HG03457 (cell line): Measurements from ENCODE around the gene FGD4.

Experiments
- ATAC-seq: cut with Tn5 transposase; IDR thresholded peaks from one replicate; pipeline ENCODE4 v1.9.1; 2021; ENCODE audit warnings: moderate number of reproducible peaks; ENCODE audit not compliant: unreplicated experiment

Gene FGD4

DNA sequence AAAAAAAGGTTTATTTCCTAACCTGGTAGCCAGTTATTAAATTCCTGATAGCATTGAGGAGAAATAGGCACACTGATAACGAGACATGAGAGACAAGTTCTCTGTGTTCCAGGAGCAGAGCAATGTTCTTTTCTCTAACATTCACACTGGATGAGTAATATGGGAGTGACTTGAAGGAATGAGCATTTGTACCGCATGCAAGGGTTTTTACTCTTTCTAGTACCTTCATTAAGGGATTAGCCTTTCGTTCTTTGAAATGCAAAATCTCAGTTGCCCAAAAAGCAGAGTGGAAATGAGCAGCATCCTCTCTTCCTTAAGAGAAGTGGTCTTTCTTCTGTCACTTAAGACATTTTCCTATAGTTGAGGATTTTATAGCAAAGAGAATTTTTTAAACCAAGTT lies 54.7 kb downstream of the FGD4 start:
- ATAC-seq, result no peak

DNA sequence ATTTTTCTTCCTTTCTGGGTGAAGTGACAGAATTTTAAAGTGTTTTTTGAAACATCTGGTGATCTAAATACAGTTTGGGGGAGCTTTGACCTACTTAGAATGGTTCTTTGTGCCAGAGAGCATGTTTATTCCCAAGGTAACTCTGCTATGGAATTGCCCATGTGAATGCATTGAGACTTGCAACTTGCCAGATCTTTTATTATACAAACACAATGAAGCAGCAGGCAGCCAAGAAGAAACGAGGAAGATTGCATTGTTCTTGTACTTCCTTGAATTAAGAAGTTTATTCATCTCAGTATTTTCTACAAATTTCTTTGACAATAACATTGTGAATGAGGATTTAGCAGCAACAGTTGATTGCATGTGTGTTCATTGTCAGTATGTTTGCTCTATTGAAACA lies 55.5 kb downstream of the FGD4 start:
- no peak for ATAC-seq

DNA sequence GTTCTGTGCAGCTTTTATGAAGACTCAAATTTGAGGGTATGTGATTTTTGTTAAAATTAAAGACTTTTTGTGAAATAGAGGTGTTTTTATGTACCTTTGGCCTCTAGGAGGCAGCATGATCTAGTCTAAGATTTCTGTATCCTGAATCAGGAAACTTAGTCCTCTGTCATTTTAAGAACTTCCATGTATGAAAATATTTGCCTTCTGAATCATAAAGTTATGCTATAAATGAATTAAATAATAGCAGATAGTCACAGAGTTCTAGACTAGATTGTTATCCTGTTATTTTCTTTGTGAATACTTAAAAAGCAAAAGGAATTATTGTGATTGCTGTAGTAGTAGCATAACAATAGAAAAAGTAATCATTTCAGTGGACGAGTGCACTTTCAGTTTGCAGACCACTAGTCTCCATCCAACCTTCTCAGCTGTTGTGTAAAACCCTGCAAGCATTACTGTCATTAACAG lies 56.3 kb downstream of the FGD4 start:
- ATAC-seq, result no peak

DNA sequence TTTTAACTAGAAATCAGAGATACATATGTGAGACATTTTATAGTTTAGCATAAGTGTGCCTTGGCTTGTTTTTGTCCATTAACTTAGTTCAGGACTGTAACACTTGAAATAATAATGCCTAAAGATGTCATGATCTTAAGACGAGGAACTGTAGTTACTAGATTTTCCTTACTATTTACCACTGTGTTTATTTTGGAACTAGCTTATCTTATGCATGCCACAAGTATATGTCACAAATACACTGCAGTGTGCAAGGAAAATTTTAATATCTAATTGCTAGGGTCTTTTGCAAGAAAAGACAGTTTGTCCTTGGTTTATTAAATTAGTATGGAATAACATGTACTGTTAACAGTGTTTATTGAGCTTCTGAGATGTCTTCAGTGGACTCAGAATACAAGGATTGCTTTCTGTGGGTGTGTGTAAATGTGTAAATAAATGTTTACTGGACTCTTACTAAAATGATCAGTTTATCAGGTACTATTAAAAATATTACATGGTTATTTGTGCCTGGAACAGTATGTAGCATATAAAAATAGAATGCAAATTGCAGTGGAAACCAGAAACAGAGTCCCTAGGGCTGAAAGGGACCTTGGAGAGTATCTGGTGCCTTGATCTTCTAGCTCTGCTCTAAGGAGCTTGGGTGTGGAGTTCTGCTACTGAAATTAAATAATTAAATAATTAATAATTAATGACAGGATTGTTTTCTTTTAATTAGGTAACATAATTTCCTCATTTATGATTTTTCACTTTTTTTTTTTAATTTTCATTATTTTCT lies 58.1 kb downstream of the FGD4 start:
- no peak for ATAC-seq

DNA sequence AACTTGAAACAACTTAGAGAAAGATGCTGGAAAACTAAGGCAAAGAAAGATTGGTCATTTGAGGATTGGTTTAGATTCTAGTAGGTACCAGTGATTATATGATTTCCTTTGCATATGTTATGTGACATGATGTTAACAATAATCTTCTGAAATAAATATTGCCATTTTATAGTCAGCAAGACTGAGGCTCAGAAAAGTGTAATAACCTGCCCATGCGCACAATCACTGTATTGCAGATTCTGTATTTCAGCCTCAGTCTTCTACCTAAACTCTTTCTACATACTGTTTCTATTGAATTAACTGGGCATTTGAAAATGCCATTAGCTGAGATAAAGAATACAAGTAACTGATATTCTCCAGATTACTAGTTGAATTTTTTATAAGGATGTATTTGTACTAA lies 61.3 kb downstream of the FGD4 start:
- no peak for ATAC-seq

DNA sequence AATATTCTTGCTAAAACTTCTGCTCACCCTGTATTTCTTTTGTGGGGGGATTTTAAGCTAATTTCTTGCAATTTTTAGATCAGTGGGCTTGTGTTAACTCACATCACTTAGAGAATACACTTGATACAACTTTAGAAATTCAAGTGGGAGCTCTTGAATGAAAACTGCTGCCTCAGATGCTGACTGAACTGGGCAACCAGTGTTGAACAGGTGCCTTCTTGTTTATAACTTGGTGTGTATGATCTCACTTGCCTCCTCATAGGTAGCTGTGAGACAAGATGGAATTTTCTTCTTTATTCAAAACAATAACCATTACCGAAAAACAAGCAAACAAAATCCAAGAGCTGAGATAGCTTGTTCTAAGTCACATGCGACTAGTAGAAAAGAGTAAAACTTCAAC lies 63.5 kb downstream of the FGD4 start:
- ATAC-seq, result no peak

DNA sequence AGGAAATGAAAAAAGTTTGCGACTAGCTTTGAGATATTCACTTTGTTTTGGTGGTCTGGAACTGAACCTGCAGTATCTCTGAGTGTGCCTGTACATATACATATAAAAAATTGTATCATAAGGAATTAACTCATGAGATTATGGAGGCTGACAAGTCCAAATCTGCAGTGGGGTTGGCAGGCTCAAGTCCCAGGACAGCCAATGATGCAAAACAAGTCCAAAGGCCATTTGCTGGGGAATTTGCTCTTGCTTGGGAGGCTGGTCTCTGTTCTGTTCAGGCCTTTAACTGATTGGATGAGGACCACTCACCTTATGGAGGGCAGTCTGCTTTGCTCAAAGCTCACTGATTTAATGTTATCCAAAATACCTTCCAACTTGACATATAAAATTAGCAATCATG lies 66.8 kb downstream of the FGD4 start:
- ATAC-seq, result no peak

DNA sequence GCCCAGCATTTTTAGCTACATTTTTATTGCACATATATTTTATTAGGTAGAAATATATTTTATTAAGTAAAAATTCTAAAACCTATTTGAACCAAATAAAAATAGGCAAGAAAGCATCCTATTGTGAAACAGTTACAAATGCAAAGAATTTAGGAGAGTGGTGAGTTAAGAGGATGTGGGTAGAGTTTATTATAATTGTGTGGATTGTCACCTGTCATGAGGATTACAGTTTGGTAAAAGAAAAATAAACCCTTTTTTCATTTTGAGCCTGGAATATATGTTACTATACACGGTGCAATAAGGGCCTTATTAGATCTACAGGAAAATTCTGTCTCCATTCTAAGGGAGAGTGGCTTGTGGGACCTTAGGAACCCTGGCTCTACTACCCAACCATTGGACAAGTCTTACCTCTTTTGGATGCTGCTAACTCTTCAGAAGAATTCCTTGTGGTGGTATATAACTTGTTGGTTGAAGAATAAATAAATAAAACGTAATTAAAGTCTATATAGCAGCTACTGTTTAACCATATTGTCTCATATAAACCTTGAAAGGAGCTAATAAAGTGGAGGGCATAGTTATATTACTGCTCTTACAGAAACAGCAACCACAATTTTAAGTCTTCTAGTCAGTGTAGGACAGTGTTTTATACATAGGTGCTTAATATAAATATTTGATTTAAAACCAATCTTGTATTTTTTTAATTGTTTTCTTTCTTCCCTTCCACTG lies 67.8 kb downstream of the FGD4 start:
- no peak for ATAC-seq

DNA sequence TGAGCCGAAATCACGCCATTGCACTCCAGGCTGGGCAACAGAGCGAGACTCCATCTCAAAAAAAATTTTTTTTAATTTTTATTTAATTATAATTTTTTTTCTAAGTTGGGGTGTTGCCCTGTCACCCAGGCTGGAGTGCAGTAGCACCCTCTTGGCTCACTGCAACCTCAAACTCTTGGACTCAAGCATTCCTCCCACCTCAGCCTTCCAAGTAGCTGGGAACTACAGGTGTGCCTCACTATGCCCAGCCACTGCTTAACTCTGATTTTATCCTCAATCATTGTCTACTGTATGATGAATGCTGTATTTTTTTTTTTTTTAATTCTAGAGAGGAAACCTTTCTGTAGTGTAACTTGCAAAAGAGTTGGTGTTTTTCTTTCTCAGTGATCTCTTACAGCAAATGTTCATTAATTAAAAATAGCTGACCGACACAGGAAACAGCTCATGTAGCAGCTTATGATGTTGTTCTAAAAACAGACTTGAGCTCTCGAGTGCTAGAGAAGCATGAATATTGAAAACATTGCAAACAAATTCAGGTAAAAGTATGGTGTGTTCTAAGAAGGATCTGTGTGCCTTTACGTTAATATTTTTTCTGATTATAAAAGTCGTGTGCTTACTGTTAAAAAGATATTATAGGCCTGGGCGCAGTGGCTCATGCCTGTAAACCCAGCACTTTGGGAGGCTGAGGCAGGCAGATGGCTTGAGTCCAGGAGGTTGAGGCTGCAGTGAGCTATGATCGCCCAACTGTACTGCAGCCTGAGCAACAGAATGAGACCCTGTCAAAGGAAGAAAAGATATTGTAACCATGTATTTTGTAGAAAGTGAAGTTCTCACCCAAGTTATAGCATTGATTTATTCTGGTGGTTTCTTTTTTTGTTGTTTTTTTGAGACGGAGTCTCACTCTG lies 68.9 kb downstream of the FGD4 start:
- ATAC-seq, result no peak

DNA sequence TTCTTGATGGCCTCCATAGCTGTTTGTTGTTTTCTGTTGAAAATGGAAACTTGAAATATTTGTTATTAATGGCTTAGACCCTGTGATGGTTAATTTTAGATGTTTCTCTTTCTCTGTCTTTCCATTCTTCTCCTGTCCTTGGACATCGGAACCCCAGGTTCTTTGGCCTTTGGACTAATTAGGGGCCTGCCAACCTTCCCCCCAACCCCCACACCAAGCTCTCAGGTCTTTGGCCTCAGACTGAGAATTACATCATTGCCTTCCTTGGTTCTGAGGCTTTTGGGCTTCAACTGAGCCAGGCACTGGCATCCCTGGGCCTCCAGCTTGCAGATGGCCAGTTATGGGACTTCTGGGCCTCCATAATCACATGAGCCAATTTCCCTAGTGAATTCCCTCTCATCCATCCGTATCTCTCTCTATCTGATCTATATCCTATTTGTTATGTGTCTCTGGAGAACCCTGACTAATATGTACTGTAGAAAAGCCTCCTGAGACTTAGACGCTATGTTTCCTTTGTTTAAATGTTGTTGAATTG lies 71.6 kb downstream of the FGD4 start:
- ATAC-seq, result no peak

DNA sequence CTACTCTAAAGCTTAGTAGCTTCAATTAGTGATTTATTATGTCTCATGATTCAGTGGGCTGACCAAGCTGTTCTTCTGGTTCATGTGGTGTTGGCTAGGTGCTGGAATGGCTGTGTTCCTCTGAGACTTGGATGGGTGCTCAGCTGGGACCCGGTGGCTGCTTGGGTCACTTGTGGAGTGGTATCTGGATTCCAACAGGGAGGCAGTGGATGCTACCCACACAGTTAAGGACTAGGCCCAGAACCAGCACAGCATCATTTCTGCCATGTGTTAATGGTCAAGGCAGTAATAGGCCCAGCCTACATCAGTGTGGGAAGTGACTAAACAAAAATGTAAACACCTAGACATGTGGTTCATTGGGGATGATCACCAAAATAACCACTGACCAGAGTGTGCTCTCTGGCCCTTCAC lies 72.2 kb downstream of the FGD4 start:
- no peak for ATAC-seq

DNA sequence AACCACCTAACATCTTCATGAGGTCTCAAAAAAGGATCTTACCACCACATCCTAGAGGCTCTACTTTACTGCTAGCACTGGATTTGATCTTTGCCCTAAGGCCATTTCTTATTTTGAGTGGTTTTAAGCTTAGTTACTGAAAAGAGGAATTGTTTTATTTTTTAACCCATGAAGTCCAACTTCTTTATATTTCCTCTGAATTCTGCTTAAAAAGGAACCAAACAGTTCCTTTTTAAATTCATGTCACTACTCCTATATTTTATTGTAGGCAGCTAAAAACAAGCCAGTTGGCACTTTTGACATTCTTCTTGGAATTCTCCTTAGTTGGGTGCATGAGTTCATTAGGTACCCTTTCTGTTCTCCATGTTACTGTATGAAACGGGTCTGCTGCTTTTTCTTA lies 76.4 kb downstream of the FGD4 start:
- ATAC-seq, result no peak

DNA sequence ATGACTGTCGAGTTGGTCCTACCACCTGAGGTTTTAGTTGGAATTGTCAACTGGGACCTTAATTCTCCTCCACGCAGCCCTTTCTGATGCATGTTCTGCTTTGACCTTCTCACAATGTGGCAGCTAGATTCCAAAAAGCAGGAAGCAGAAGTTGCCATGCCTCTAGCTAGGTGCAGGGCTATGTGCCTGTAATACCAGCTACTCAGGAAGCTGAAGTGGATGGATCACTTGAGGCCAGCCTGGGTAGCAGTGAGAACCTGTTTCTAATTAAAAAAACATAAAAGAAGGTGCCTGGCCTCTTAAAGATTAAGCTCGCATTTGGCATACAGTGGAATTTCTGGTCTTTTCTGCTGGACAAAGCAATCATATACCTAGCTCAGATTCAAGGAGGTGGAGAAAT lies 77.1 kb downstream of the FGD4 start:
- ATAC-seq, result no peak

DNA sequence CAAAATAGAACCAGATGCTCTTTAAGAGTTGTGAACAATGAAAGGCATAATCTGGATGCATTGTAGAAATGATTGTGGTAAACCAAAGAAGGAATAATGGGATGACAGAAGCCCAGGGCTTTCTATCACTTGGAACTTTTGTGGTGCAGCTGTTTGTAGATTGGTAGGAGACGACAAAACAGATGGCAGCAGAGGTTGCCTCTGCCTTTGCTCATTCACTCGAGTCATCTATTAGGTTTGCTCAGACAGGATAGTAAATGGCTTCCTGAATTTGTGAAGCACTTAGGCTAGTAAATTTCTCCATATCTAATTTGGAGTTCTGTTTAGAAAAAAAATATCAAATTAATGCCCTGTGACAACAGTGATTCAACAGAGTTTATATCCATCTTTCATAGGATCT lies 78.4 kb downstream of the FGD4 start:
- no peak for ATAC-seq

DNA sequence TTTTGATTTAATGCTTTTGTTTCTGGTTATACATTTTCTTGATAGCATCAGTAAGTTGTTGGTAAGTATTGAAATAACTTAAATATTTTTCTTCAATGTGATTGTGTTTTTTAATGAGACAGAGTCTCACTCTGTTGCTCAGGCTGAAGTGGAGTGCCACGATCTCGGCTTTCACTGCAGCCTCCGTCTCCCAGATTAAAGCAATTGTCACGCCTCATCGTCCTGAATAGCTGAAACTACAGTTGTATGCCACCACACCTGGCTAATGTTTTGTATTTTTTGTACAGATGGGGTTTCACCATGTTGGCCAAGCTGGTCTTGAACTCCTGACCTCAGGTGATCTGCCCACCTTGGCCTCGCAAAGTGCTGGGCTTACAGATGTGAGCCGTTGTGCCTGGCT lies 78.8 kb downstream of the FGD4 start:
- ATAC-seq, result no peak

DNA sequence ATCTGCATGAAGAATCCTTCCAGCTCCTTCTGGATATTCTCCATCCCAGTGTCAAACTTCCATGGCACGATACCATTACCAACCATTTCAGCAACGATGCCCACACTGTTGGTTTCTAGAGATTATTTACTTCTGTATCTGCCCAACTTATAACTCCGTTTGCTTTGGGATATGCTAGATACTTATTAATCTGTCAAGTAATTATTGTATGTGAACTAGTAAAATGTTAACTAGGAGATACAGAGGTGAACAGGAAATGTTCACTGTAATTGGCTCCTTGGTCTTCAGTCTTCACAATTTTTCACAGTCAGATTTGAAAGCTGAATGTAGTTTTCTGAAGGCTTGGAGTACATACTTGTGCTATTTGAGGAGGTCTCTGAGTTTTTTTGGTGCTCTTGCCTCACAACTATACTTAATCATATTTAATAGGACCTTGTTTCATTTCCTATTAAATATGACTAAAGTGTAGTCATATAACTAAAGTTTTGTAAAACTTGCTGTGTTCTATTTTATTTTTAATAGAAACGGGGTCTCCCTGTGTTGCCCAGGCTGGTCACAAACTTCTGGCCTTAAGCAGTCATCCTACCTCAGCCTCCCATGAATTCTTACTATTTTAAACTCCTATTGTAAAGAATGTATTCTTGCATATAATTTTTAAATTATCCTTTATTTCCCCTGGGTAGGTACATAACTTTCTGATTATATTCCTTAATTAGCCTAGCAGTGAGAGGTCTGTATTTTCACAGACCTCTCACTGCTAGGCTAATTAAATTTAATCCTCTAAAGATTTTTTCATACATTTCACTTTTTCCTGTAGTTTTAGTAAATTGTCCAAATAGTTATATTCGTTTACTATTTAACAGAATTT lies 79.7 kb downstream of the FGD4 start:
- peak; percentile 55 for ATAC-seq

DNA sequence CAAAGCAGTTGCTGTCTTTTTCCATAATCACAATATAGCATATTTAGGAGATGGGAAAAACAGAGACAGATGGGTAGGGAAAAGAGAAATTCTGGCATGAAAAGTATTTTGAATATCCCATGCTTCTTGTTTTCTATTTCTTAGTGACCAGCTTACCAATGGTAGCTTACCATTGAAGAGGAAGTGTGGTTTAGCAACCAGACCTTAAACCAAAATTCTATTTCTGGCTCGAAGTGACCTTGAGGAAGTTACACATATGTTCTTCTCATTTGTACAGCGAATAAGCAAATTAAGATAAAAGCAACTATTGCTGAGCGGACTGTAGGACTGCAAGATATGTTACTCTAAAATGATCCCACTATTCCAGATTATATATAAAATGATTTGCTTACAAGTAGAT lies 82.9 kb downstream of the FGD4 start:
- ATAC-seq, result peak; percentile 56

DNA sequence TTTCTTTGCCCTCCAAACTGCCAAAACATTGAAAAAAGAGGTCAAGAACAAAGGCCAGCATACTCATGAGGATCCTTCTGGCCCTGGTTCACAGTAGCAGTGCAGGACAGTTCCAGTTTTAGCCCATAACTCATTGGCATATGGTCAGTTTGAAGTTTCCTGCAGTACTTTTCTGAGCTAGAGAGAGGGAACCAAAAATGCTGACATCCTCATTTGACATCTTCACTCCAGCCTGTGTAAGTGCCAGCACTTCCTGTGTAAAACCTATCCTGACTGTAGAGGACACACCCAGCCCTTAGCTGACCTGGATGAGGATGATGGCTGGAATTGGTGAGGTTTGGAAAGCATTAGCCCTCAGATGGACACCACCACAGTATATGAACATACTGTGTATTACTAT lies 84.1 kb downstream of the FGD4 start:
- ATAC-seq, result no peak

DNA sequence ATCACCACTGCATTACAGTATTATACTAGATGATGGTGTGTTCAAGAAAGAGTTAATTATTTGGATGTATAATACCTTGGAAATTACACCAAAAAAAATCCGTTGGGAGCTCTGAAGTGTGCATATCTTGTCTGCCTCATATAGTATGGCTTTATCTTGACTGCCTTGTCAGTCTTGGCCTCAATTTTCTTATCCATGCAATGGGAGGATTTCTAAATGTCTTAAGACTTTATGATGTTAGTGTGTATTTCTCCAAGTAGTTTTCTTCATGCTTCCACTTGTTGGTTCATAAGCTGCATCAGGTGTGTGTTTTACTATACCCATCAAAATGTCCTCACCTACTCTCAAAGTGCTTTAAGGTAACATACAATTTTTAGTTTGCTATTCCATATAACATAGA lies 84.6 kb downstream of the FGD4 start:
- no peak for ATAC-seq

DNA sequence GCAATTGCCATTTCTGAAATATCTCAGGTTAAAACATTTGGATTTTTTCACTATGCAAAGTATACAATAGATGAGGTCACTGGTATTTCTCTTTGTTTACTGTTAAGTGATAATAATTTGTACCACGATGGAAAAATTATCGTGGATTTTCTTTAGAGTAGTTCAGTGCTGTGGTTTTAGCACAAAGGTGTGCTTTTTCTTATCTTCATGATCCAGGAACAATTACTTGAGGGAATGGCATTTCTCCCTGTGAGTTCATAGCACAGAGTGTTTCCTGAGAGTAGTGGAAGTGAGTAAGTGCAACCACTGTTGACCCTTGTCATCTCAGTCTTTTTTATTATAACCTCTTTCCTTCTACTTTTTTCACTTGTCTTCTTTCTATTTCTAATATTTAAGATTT lies 86.8 kb downstream of the FGD4 start:
- no peak for ATAC-seq
